ENCODE measurements around the gene SIAE.

DNA sequence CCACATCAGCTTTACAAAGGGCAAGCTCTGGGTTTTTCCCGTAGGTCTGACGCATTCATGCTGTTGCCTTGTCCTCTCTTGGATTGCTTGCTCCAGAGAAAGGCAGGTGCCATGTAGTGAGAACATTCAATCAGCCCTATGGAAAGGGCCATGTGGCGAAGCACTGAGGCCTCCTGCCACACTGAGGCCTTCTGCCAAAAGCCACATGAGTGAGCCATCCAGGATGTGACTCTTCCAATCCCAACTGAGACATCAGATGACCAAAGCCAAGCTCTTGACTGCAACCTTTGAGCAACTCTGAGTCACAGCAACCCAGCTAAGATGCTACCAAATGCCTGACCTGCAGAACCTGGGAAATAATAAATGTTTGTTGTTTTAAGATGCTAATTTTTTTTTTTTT, 71.3 kb downstream of the SIAE start:
- TF ChIP-seq ZNF565 (CRISPR knock-in tag; conservative IDR thresholded peaks at IDR 0.05; ENCODE audit: low read depth) (no peak), ZFP30 (CRISPR knock-in tag; IDR thresholded peaks at IDR 0.05) (no peak), ZFP3 (CRISPR knock-in tag; IDR thresholded peaks at IDR 0.05) (no peak), RARB (CRISPR knock-in tag; IDR thresholded peaks at IDR 0.05) (no peak), ESRRG (CRISPR knock-in tag; IDR thresholded peaks at IDR 0.05) (no peak), TCF4 (CRISPR knock-in tag; IDR thresholded peaks at IDR 0.05; ENCODE audit: borderline replicate concordance) (no peak)
- TF ChIP-seq, protein P1, sequence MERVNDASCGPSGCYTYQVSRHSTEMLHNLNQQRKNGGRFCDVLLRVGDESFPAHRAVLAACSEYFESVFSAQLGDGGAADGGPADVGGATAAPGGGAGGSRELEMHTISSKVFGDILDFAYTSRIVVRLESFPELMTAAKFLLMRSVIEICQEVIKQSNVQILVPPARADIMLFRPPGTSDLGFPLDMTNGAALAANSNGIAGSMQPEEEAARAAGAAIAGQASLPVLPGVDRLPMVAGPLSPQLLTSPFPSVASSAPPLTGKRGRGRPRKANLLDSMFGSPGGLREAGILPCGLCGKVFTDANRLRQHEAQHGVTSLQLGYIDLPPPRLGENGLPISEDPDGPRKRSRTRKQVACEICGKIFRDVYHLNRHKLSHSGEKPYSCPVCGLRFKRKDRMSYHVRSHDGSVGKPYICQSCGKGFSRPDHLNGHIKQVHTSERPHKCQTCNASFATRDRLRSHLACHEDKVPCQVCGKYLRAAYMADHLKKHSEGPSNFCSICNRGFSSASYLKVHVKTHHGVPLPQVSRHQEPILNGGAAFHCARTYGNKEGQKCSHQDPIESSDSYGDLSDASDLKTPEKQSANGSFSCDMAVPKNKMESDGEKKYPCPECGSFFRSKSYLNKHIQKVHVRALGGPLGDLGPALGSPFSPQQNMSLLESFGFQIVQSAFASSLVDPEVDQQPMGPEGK (CRISPR knock-in tag; IDR thresholded peaks at IDR 0.05; ENCODE audit: borderline replicate concordance): no peak
- TF ChIP-seq, protein P2, sequence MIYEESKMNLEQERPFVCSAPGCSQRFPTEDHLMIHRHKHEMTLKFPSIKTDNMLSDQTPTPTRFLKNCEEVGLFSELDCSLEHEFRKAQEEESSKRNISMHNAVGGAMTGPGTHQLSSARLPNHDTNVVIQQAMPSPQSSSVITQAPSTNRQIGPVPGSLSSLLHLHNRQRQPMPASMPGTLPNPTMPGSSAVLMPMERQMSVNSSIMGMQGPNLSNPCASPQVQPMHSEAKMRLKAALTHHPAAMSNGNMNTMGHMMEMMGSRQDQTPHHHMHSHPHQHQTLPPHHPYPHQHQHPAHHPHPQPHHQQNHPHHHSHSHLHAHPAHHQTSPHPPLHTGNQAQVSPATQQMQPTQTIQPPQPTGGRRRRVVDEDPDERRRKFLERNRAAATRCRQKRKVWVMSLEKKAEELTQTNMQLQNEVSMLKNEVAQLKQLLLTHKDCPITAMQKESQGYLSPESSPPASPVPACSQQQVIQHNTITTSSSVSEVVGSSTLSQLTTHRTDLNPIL (CRISPR knock-in tag; IDR thresholded peaks at IDR 0.05; ENCODE audit: low read depth): no peak
- TF ChIP-seq, protein P3, sequence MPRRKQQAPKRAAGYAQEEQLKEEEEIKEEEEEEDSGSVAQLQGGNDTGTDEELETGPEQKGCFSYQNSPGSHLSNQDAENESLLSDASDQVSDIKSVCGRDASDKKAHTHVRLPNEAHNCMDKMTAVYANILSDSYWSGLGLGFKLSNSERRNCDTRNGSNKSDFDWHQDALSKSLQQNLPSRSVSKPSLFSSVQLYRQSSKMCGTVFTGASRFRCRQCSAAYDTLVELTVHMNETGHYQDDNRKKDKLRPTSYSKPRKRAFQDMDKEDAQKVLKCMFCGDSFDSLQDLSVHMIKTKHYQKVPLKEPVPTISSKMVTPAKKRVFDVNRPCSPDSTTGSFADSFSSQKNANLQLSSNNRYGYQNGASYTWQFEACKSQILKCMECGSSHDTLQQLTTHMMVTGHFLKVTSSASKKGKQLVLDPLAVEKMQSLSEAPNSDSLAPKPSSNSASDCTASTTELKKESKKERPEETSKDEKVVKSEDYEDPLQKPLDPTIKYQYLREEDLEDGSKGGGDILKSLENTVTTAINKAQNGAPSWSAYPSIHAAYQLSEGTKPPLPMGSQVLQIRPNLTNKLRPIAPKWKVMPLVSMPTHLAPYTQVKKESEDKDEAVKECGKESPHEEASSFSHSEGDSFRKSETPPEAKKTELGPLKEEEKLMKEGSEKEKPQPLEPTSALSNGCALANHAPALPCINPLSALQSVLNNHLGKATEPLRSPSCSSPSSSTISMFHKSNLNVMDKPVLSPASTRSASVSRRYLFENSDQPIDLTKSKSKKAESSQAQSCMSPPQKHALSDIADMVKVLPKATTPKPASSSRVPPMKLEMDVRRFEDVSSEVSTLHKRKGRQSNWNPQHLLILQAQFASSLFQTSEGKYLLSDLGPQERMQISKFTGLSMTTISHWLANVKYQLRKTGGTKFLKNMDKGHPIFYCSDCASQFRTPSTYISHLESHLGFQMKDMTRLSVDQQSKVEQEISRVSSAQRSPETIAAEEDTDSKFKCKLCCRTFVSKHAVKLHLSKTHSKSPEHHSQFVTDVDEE (CRISPR knock-in tag; IDR thresholded peaks at IDR 0.05): no peak

All from SK-N-SH treated with all-trans-retinoic acid at 6 μM for 48 hours (cell line).